SHP77 (cell line): ENCODE results near the gene LTBP1.
"Not testable (repeated sequence)": the region's sequence is repeated elsewhere in the genome, so short reads cannot be mapped to it uniquely, and the experiment has no call there.

ENCODE experiments used
- DNase-seq, 2 experiments: peaks; one replicate each; lab custom pipeline; 2025; lab: John Stamatoyannopoulos, UW

LTBP1 gene

DNA sequence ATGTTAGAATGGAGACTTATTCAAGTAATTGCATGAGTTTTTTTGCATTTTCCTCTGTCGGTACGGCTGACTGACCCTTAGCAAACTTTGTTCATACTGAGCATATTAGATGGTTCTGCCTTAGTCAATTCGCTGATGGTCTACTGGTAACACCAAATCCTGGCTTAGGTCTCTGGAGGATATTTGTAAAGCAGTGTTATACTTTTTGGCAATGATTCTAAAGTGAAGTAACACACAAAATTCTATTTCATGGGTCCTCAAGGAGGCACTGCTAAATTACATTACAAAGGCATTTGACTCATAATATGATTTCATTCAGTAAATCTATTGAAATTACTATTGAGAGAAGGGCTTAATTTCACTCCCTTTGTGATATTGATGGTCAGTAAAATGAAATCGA, 282.9 kb downstream of the LTBP1 start:
- DNase-seq = no peak

DNA sequence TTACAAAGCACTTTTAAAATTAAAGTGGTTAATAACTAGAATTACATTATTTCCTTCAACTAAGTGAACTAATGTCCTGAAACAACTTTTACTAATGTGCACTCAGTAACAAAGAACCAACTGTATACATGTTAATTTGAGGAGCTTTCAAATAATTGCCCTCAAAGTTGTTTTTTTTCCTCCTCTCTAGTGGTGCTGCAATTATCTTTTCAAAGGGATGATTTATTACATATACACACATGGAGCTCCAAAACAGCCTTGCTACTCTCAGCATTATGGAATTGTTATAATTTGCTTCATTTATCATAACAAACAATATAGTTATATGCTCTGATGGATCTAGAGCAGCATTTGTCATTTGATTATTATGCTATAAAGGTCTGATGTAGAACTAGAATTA, 283.4 kb downstream of the LTBP1 start:
- peak in 1 of 2 experiments; percentile 8 for DNase-seq

DNA sequence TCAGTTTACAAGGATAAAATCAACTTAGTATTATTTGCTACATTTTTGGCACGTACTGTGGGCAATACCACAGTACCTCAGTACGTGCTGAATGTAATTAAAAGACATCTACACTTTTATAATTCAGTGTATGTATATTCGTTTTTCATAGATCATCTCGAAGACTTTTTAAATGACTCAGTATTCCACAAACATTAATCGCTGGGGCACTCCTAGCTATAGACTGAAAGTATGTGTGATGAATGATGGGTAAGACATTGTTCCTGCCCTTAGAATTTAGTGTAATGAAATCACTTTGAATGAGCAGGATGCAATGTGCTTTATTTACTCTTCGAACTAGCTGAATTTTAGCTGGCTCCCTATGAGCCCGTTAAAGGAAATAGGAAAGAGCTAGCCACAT, 284.1 kb downstream of the LTBP1 start:
- DNase-seq = no peak

DNA sequence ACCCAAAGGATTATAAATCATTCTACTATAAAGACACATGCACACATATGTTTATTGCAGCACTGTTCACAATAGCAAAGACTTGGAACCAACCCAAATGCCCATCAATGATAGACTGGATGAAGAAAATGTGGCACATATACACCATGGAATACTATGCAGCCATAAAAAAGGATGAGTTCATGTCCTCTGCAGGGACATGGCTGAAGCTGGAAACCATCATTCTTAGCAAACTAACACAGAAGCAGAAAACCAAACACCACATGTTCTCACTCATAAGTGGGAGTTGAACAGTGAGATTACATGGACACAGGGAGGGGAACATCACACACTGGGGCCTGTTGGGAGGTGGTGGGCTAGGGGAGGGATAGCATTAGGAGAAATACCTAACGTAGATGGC, 288.8 kb downstream of the LTBP1 start:
- not testable (repeated sequence) for DNase-seq

DNA sequence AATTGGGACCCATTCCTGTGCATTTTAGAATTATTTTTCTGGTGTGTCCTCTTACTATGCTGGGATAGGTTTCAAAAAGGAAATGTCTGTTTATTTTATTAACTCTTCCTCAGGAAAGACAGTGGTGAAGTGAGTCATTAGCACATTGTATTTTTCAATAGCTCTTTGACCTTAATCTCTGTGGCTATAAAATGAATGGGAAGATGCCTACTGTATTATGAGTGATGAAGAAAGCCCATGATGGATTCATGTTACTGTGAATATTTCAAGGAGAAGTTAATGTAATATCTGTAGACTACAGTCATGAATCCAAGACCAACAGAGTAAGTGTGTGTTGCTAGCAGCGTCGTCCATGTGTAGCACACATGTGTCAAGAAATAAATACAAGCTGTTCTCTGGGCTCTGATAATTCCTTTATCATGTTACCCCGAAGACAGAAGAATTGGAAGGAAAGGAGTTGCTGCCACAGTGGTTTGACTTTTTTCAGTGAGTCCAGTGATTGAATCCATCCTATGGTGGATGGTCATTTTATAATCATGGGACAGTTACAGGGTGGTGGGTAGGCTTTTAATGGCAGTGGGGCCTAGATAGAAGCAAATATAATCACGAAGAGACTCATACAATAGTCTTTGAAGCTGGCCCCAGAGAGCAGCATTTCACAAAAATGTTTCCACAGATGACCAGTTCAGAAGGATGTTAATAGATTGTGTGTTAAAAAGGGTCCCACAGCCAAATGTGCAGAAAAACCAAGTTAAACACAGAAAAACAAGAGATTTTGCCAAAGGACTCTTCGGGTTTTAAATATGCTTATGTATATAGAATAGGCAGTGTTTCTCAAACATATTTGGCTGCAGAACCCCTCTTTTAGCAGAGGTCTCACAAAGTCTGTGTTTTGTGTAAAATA, 290.0 kb downstream of the LTBP1 start:
- no peak for DNase-seq

DNA sequence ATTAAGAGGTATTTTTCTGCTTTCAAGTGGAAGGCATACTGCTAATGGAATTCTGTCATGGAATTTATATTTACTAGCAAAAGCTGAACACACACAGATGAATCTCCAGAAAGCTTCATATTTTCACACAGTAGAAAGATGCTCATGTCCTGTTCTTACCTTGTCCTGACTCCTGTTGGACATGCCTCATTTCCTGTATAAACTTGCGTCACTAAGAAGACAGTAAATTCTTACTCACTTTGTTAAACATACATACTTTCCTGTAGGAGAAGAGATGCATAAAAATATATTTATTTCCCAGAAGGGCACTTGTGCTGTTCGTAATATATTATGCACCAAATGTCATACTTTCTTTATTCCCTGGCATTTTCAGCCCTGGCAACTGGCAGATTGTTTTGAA, 291.4 kb downstream of the LTBP1 start:
- no peak for DNase-seq

DNA sequence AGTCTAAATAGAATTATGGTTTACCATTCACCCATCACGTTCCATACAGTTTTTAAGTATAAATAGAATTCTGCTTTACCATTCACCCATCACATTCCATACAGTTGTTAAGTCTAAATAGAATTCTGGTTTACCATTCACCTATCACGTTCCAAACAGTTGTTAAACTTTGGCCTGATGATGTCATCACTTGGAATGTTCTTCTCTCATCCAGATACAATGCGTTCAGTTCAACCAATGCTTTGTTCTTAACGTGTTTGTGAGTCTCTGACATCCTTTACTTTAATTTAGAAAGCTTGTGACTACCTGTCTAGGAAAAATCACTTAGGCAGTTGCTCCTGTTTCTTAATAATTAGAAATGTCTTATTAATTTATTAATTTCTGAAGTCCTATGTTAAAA, 293.4 kb downstream of the LTBP1 start:
- DNase-seq = no peak

DNA sequence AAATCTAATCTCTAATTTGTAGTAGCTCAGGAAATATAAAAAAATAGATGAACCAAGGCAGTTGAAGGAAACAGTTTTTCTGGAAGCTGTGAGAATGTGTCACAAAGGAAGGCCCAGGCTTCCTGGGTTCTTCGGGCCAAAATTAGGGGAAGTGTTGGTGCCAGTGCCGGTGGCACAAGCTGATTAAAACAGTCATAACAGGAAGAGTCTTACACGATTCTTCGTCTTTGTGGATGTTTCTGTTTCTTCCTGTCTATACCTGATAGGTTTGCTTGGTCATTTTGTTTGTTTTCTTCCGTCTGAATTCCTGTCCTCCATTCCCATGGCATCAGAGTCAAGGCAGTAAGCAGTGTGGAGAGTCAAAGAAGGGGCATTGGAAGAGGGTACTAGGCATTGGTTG, 294.3 kb downstream of the LTBP1 start:
- no peak for DNase-seq

DNA sequence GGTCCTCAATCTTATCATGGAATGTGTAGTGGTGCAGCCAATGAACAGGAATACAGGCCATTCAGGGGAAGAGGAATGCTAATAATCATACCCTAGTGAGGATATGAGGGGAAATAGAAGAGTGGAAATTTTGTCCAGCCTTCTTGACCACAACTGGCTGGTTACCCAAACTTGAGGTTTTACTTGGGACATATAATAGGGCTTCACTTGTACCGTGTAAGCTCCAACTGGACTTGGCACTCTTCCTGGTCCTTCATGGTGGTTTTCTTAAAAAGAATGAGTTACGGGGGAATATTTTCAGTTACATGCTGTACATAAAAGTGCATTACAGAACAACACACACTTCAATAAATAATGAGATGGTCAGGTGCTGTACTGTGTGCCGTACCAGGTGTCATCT, 294.8 kb downstream of the LTBP1 start:
- no peak for DNase-seq

DNA sequence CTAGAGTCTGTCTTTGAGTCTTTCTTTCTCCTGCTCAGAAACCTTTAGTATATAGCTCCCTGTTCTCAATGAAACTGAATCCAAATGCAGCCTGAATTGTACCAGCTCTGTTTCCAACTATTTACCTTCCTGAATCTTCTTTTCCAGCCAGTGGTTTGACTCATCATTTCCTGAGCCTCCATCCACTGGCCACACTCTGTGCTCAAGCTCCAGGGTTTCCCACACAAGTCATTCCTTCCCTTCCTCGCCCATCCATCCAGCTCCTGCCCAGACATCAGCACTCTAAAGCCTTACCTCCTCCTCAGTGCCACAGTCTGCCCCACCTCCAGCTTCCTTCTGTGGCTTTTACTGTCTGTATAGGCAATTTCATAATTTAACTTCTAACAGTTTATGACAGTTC, 296.1 kb downstream of the LTBP1 start:
- no peak for DNase-seq

DNA sequence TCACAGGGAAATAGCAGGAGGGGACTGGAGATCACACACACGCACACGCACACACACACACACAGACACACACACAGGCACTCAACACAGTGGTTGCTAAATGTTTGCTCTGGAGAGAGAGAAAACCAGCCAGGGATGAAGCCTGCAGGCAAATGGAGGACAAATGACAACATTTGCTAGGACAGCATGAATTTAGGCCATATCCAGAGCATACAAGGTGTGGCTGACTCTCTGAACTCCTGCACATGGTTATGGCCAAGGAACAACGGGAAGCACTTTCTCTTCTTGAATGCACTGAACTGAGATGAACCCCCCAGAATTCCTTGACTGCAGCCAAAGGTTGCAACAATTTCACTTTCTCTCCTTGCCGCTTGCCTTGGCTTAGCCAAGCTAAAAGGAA, 299.7 kb downstream of the LTBP1 start:
- DNase-seq = no peak

DNA sequence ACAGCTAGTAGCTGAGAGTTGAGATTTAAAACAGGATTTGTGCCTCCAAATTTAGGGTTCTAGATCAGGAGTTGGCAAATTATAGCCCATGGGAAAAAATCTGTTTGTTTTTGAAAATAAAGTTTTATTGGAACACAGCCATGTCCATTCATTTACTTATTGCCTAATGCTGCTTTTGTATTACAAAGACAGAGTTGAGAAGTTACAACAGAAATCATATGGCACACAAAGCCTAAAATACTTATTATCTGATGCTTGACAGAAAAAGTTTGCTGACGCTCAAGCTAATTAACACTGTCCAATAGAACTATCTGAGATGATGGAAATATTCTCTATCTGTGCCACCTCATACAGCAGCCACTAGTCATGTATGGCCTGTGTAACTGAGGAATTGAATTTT, 300.6 kb downstream of the LTBP1 start:
- DNase-seq = no peak

DNA sequence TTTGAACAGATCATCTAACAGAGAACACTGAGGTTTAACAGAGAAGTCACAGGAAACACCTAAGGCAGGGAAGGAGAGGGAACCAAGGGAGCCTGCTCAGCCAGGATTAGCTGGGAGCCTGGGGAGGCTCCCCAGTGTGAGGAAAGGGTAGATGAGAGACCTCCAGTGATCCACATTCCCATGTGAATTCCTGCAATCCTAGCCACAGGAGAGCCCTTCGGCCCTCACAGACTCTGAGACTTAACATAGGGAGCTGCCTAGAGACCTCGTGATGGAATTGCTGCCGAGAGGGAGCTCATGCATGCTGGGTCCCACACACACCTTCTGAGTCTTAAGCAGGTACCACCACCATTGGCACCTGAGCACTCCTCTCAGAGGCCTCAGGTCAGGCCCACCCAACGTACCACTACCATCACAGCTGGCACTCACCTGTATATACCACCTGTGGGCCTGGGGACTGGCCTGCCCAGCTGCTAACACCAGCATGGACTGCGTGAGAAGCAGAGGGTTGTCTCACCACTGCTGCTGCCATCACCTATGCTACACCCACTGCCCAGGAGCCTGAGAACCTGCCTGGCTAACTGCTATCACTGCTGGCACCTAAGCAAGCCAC, 303.8 kb downstream of the LTBP1 start:
- DNase-seq = no peak

DNA sequence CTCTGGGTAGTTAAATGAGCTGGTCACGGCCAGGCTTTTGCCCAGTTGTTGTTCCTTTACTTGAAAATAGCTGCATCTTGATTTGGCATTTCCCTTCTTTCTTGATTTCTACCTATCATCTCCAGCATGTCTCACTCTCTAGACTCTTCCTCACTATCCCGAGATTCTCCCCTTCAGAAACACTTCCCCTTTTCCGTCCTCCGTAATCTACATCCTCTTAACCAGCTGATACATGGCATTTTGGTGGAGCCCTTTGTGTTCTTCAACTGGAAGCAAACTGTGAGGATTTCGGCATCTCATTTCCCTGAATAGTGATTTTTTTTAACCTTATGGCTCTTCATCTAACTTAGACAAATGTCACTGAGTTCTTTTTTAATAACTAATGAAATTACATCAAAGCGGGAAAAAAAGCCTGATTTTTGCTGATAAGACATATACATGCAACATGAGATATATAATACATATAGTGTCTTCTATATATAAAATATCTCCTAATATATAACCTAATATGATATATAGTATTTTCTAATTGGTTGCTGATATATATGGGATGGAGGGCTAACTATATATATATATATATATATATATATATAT, 309.5 kb downstream of the LTBP1 start:
- DNase-seq = no peak

DNA sequence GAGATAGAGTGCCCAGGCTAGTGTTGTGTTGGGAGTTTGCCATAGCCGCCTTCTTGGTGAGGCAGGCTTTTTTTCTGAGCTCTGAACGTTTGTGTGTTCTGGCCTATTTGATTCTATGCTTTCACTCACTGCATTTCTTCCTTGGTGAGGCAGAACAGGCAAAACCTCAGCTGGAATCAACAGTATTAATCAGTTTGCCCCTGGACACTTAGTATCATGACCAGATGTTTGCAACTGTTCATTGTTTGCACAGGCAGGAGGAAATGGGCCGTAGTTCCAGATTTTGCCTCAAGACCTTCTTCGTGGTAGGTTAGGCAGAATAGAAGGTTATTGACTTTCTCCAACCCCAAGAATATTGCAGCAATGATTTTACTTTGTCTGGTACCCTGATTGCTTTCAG, 311.6 kb downstream of the LTBP1 start:
- no peak for DNase-seq

DNA sequence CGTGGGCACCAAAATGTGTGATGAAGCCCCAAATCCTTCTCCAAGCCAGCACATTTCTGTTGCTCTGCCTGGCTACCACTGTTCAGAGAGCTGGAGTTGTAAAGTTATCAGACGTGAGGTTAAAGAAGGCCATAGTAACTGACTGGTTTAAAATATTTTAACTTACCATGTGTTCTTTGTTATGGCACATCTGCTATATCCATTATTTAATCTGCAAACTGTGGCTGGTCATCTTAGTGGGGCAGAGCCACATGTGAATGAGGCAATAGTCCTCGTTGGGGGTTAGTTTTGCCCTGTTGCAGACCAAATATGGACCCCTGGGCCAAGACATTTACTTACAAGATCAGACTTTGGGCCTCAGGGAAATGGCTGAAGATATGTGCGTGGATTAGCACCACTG, 315.3 kb downstream of the LTBP1 start:
- no peak for DNase-seq

DNA sequence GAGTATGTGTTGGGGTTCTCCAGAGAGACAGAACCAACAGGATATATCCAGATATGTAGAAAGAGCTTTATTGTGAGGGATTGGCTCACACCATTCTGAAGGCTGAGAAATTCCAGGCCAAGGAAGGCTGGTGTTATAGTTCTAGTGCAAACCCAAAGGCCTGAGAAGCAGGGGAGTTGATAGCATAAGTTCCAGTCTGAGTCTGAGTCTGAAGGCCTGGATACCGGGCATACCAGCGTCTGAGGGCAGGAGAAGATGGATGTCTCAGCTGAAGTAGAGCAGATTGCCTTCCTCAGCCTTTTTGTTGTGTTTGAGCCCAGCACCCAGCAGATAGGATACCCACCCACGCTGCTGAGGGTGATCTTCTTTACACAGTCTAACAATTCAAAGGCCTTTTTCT, 318.0 kb downstream of the LTBP1 start:
- DNase-seq = no peak

DNA sequence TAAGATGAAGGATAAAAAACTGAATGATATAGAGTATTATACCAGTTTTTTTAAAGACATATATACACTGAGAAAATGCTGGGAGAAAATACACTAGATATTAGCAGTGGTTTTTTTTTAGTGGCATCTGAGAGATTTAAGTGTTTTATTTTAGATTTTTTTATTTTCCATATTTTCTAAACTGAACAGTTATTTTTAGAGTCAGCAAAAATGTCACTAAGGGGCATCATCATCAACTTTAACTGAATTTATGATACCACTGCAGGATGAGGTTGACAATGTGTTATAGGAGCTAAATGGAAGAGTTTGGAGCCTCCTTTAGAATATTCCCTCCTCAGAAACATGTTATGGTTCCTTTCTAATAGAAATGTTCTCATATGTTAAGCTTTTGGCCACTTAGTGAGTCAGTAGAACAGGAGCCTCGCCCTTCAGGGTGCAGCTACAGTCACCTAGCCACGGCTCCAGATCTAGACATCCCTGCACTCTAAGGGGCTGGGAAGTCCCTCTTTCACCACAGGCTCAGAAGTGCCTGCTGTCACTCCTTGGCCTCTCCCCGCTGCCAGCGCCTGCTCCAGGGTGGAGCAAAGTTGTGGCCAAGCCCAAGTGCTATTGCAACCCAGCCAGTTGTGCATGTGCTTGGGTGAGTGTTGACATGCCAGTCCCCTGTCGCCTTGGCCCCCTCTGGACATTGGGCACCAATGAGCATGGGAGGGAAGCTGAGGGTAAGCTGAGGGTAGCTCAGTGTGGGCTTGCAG, 319.0 kb downstream of the LTBP1 start:
- no peak for DNase-seq

DNA sequence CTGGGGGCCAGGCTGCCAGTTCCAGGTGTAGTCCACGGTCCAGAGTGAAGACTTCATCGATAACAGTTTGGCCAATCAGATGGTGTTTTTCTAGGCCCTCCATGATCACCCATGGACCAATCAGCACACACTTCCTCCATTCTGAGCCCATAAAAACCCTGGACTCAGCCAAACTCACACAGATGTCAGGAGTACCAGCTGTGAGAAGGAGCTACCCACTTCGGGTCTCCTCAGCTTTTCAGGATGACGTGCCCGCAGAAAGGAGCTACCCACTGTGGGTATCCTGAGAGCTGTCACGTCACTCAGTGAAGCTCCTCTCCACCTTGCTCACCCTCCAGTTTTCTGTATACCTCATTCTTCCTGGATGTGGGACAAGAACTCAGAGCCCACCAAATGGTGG, 319.7 kb downstream of the LTBP1 start:
- no peak for DNase-seq

DNA sequence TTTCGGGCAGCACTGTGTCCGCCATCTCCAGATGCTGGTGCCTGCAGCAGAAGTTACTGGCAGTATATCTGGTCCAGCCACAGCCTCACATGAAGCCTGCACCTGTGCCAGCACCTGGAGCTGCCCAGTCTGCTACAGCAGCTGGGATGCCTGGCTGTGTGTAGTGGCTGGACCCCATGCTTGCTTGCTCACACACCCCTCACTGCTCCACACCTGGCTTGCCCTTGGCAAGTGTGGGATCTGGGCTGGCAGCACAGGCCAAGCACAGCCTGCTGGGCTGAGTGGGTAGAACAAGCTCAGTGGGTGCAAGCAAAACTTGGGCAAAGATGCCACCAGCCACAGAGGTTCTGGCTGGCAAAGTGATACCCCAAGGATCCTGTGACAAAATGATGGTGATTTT, 320.3 kb downstream of the LTBP1 start:
- no peak for DNase-seq

DNA sequence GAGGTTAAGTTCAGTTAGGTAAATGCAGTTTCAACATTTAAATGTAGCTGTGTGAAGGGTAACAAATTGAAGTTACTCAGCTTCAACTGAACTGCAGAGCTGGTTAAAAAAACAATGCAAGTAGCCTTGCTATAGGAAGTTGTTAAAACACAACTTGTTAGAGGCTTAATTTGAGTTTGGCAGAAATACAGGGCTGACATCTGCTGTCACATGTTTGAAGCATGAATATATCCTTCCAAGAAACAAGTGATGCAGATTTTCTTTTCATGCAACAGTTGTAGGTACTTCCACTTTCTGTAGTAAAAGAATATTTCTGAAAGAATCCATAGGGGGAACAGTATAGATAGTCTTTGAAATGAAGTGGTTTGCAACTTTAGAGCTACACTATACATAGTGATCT, 321.0 kb downstream of the LTBP1 start:
- DNase-seq = no peak

DNA sequence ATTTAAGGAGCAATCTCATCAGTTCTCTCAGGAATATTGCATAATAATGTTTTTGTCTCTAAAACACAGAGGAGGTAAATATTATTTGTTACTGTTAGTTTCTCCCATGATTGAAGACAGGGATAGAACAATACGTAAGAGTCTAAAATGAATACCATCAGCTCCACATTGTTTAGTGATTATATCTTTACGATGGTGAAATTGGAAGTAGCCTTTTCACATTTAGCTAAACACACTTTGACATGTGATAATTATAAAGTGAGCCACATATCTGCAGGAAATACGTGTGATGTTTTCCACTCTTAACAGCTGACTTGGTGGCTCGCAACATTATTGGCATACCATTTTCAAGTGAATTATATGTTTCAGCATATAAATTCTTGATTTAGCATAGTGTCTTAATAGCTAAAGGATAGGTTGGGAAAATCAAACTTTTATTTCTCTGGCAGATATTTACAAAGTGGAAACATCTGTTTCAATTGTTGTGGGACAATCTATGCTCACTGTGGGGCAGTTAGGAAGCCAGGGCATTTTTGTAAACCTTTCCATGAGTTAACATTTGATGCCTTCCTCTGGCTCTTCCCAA, 321.6 kb downstream of the LTBP1 start:
- DNase-seq = no peak
